Left renal pelvis (tissue), 4 donors: Measurements from ENCODE around the gene P2RX3. TPM values are rescaled to one million over a fixed set of nuclear protein-coding genes. Genes with fewer than 3 reads are reported as not detected.
"Not testable (repeated sequence)": the region's sequence is repeated elsewhere in the genome, so short reads cannot be mapped to it uniquely, and the experiment has no call there.

ENCODE experiments used
- DNase-seq, 4 donors: peaks; one replicate each; pipeline ENCODE4 v3.0.0-alpha.2; 2013; ENCODE audit warnings: low read depth in 4 of 4, low spot score in 3 of 4
- polyA plus RNA-seq, 4 donors: library from polyadenylated mRNA; unstranded; fragments of 120-200 nt; gene quantifications; one replicate each; pipeline ENCODE4 v1.2.1, GENCODE V29; 2013; ENCODE audit not compliant: insufficient read length in 4 of 4

P2RX3 gene
- polyA plus RNA-seq, 4 donors: 0.40 to 14.4 (median 1.6) TPM

DNA sequence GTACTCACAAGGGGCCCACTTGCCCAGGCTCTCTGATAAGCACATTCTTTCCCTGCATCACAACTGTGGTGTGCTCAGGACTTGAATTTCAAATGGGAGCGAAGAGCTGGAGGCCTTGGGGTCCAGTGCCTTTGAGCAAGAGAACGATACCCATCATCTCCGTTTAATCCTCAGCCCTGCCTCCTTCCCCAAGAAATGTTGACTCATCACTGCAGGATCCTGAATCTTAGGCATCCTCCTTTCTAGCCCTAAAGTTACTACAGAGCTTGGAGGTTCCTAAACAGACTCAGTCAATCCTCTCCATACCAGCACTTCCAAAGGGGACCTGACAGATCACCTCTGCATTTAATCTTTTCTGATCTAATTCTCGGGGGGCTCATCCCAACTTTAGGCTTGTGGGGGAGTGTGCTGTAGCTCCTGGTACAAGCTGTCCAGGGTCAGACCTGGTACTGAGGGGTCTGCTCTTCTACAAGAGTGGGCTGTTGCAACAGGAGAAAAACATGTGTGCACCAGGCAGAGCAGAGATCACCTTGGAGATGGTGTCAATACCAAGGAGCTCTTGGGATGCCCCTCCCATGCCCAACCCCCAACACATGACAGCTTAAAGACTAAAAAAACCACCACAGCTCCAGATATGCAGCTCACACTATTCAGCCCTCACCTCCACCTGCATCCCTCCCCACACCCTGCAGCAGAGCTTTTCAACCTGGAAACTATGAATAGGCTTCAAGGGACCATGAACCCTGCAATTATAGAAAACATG lies 56.2 kb downstream of the P2RX3 start:
- no peak for DNase-seq

DNA sequence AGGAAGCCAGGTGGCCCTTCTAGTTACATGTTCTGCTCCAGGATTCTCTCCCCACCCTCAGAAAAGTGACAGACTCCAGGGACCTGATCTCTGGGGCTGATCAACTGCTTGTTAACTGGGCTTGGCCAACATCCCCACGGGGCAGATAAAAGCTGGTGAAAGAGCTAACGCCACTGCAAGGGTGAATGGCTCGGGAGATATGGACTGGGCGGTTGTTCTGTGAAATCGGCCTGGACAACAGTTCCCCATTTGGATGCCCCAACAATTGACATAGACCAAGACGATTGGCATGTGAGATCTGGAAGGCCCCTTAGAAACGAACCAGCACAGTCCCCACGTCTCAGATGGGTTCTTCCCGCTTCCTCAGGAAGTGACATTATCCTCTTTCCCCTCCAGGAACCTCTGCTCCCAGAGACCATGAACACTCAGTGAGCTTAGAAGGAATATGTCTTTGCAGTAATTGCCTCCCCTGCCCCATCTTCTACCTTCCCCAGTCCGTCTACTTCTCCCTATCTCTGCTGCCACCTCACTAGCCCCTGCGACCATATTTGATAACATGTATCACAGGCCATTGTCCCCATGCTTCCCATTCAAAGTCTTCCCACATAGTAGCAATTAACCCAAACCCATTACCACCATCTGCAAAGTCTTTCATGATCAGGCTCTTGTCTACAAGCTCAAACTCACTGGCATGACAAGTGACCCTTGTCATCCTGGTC lies 57.9 kb downstream of the P2RX3 start:
- no peak for DNase-seq

DNA sequence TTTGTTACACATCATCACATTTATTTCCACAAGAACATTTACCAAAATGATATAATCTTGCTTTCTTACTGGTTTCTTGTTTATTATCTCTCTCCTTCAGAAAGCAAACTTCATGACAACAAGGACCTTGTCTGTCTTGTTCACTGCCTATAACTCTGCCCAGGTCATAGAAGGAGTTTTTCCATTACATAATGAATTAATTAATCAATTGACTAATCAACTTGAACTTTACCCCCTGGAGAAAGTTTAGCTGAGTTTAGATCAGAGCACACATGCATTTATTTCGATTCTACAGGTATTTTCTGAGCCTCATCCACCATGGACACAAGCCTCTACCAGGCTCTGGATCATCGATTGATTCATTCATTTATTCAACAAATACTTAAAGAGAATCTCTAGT lies 58.6 kb downstream of the P2RX3 start:
- DNase-seq: no peak

DNA sequence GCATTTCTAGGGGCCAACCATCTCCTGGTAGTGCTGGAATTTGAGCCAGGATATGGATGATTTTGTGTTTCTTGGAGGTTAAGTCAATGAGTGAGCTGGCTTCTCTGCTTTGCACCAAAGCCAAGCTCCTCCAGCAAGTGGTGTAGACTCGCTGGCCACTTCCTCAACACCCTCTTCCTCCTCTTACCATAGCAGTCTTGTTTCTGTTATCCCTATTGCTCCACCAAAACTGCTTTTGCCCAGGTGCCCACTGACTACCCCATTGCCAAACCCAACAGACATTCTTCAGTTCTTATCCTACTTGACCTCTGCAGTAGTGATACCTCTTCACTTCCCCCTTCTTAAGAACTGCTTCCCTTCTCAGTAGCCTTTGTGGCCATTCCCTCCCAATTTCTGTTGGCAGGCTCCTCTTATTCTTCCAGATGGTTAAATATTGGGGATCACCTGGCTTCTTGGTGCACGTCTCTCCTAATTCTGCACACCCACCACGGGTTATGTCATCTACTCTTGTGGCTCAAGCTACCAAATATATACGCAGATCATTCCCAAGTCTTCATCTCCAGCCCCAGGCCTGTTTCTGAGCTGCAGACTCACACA lies 59.3 kb downstream of the P2RX3 start:
- no peak for DNase-seq

DNA sequence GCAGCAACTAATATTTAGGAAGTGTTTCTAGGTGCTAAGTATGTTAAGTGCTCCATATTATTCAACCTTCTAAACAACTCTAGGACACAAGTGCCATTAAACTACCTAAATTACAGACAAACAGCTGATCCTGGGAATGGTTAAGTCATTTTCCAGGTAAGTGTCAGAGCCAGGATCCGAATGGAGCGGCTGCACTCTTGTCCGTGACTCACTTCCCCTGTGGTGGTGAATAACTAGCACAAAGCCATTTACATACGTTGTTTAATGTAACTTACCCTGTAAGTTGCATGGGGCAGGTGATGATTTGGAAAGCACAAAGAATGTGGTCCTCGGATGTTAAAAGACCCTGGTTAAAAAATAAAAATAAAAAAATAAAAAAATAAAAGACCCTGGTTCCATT lies 61.1 kb downstream of the P2RX3 start:
- DNase-seq: no peak

DNA sequence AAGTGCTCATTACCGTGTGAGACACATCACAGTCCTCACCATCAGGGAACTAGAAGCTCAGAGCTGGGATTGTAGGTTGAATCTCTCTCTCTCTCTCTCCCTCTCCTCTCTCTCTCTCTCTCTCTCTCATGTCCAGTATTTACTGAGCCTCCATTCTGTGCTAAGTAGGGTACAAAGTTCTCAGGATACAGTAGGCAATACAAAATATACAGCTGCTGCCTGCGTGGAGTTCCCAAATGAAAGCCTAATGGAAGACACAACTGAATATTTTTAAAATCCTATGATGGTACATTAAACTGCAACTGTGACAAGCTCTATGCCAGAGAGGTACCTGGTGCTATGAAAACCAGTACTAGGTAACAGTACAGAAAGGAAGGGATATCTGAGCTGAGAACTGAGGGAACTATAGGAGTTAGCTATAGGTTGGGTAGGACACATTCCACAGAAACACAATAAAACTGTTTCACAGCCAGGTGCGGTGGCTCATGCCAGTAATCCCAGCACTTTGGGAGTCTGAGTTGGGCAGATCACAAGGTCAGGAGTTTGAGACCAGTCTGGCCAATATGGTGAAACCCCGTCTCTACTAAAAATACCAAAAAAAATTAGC lies 61.9 kb downstream of the P2RX3 start:
- DNase-seq: no peak

DNA sequence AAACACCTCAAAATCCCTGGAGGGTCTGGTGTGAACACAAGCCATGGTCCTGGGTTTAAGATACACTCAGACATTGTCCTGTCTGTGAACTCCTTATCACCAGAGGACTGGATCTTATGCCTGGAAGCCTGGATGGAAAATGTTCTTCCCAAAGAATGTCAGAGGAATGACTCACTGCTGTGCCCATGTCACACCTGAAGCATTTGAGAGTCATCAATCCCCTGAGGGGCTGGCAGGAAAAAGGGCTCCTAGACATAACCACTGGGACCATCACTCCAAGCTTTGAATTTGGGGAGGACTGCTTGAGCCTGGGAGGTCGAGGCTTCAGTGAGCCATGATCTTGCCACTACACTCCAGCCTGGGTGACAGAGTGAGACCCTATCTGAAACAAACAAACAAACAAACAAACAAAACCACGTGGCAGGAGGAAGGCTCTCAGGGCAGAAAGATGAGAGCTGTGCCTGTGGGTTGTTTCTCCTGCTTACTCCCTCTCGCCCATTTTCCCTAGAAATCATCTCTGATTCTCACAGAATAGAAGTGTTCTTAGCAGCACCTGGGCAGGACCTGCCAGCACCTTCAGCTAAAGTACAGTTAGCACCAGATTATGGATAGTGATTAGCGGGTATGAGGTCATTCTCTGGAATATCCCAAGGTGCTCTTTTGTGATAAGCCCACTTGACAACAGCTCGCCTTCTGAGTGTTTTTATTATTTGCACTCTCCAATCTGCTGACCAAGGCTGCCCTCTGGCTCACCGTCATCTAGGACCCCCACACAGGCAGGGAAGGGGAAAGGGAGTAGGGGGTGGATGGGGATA lies 64.2 kb downstream of the P2RX3 start:
- DNase-seq: no peak

DNA sequence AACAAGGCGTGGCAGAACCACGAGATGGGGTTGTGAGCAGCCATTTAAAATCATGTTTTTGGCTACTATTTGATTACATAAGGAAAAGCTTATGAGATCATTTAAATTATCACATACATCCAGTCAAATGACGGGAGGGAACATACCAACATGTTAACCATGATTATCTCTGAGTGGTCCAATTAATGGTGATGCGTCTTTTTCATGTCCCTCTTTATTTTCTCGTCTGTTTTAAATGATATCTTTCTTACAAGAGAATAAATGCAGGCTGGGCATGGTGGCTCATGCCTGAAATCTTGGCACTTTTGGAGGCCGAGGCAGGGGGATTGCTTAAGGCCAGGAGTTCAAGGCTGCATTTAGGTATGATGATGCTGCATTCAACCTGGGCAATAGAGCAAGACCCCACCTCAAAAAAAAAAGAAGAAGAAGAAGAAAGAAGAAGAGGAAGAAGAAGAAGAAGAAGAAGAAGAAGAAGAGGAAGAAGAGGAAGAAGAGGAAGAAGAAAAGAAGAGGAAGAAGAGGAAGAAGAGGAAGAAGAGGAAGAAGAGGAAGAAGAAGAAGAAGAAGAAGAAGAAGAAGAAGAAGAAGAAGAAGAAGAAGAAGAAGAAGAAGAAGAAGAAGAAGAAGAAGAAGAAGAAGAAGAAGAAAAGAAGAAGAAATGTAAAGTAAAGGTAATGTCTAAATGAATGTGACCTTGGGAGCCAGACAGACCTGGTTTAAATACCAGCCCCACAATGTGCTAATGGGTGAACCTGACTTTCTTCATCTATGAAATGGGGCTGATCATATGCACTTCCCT lies 65.0 kb downstream of the P2RX3 start:
- not testable (repeated sequence) for DNase-seq

DNA sequence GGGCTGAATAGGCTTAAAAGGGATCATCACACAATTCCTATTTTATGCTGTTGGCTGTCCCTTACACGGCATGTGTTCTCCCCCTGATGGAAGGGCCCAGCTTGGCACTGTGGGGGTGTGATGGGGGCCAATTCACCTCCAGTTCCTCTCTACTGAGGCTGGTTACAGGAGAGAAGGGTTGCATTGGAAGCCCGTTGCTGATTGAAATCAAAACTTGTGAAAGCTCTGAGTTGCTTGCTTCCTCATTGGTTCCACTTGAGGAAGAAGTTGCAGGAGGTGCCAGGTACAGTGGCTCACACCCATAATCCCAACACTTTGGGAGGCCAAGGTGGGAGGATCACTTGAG lies 65.6 kb downstream of the P2RX3 start:
- no peak for DNase-seq

DNA sequence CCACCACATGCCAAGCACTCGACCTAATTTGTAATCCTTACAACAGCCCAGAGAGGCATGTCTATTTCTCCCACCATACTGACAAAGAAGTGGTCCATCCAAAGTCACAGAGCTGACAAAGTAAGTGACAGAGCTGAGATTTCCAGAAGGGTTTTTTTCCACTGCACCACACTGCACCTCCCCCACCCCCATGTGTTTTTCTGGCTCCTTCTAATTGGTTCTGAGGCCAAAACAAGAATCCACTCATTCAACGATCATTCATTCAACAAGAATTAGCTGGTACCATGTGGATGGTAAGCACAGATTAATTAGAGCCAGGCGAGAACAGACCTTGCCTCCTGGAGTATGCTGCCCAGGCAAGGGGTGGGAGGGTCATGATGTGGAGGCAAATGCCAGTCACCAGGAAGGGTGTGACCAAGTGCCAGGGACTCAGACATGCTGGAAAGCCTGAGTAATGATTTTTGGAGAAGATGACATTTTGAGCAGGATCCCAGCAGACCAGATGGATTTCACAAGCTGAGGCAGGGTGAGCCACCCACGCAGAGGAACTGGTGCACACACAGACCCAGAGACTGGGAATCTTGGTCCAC lies 67.2 kb downstream of the P2RX3 start:
- DNase-seq: no peak

DNA sequence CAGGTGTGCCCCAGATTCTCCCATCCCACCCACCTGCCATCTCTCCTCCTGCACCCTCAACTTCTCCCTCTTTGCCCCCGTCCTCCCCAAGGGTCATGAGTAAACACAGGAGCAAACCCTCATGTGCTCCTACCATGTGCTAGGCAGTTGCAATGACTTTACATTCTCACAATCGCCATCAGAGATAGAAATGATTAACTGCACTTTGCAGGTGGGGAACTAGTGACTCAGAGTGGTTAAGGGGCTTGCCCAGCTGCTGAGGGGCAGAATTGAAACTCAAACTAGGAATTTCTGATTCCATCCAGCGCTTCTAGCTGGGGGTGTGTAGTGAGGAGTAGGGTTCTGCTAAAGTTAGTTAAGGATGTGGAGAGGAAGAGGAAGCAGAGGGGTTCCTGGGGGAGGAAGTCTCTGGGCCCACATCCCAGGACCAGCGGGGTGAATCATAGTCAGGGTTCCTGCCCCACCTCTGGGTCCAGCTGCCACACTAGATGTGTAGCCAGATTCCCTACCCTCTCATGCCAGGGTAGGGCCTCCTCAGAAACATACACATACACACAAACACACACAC lies 68.3 kb downstream of the P2RX3 start:
- DNase-seq: no peak

DNA sequence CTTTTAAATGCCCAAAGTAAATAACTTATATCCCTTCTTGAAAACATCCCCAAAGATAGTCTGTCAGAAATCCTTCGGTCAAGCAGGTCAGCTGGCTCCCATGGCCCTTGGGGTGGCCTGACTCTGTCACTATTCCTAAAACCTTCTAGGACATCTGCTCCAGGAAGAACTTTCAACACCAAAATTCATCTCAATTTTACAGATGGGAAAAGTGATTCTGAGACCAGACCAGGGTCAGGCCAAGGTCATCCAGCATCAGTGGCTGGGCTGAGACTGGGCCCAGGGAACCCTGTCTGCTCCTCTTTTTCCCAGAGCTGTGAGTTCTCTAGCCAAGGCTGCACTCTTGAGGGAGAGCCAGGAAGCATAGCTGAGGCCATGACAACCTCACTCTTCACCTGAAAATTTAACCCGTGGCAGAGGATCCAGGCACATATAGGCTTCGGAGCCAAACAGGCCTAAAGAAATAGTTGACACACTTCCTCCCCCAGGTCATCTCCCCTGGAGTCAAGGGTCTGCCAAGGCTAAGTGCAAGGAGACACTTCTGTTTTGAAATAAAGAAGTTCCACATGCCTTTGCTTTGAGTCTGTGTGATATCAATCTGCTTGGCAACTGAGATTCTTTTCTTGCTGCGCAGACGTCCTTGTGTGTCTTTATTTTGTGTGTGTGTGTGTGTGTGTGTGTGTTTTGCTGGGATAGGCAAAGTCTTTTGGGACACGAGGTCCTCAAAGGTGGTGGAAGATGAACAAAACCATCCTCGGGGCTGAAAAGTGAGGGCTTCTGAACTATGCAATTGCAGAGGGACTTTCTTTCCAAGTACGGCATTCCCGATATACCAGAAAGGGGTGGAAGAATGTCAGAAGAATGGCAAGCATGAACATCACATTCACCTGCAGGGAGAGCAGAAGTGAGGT lies 69.1 kb downstream of the P2RX3 start:
- no peak for DNase-seq

DNA sequence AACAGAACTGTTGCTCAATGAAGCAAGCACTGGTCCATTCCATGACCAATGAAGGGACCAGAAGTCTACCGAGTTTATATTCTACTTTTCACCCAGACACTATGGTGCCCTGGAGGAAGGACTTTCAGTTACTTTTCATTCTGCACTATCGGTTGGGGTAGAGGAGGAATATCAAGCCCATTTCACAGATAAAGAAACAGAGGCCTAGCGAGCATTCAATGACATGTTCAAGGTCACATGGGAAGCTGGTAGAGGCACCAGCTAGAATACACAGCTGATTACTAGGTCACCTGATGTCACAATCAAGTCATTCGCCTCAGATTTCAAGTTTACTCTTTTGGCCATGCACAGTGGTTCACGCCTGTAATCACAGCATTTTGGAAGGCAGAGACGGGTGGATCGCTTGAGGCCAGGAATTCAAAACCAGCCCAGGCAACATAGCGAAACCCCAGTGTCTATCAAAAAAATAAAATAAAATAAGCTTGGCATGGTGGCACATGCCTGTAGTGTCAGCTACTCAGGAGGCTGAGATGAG lies 69.9 kb downstream of the P2RX3 start:
- no peak for DNase-seq

DNA sequence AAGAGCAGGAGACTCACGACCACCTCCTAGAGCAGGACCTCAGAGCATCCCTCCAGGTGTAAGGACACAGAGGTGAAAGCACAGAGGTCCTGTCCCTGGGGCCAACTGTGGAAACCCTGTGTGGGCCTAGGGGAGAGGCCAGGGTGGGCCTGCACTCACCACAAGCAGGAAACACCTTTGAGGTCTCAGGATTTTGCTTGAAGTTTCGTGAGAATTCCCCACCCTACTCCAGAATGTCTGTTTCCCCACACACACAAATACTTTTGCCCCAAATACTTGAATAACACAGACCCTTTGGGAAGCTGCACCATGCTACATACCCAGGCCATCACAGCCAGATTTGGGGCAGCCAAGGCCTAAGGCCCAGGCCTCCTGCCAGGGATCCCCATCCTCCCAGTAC lies 70.6 kb downstream of the P2RX3 start:
- DNase-seq: no peak

DNA sequence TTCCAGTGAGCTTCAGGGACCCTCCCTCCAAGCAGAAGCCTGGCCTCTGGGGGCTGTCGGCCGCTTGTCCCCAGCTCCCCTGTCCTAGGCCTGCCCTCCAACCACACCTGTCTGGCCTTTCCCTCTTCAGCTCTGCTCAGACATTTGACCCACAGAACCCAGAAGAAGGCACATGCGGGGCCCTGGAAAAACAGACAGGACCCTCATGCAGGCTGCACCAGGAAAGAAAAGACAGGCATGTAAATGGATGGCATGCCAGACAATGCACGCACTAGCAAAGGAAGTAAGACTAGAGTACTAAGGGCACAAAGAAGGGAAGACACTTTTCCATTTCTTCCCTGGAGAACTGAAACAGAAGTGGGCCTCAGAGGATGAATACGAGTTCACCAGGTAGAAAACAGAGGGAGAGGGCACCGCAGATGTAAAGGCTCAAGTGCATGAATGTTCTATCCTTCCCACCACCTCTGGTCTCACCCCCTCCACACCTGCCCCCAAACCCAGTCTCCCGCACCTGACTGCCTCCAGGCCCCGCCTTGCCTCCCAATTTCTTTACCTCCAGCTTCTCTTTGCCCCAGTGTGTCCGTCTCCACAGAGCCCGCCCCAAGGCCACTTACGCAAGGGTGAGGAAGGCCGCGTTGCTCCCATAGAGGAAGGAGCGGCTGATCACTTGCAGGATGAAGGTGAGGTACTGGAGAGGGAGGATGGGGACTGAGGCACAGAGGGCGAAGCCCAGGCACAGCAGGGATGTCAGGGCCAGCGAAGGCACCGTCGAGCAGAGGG lies 71.4 kb downstream of the P2RX3 start:
- DNase-seq: no peak

DNA sequence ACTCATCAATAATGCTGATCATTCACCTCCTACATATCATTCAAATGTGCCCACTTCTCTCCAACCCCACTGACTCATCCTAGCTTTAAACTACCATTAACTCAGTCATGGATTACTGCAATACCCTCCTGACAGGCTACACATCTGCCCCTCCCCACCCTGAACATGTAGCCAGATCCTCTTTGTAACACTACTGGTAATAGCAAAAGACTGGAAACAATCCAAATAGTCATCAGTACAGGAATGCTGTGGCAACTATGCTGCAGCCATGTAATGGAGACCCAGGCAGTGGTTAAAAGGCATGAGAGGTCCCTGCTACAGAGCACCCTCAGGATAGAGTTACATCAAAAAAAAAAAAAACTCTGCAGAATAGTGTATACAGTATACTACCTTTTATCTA lies 72.1 kb downstream of the P2RX3 start:
- no peak for DNase-seq

DNA sequence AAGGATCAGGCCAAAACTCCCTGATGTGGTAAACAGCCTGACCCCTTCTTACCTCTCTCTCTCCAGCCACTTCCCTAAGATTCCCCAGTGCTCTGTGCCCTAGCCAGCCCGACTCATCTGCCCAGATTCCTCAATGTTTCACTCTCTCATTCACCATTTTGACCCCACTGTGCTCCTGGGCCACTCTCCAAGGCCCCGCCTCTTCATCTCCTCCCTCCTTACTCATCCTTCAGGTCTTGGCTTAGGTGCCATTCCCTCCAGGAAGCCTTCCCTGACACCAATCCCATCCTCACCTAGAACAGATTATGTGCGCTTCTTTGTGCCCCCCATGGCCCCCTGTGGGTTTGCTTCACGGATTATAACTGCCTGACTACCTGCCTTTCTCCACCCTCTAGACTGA lies 75.5 kb downstream of the P2RX3 start:
- DNase-seq: no peak
